SJSA1 (cell line): ENCODE results near the gene ZNF385D. TPM values are rescaled to one million over a fixed set of nuclear protein-coding genes. Genes with fewer than 3 reads are reported as not detected.
"Not testable (repeated sequence)": the region's sequence is repeated elsewhere in the genome, so short reads cannot be mapped to it uniquely, and the experiment has no call there.

ENCODE experiments used
- DNase-seq, 2 experiments: peaks; one replicate each; pipeline ENCODE4 v3.0.0-alpha.2; 2015 to 2020; ENCODE audit warnings: low spot score in 2 of 2, low read depth in 1 of 2
- H3K27ac ChIP-seq: fragments of 250-450 bp; sonication (Bioruptor Pico); 2 replicates; pipeline ENCODE4 v1.5.1; 2020; ENCODE audit warnings: mild to moderate bottlenecking, moderate library complexity
- H3K27me3 ChIP-seq: fragments of 250-450 bp; sonication (Bioruptor Pico); replicated peaks from 2 replicates; pipeline ENCODE4 v1.5.1; 2020; ENCODE audit warnings: mild to moderate bottlenecking, moderate library complexity
- H3K36me3 ChIP-seq: fragments of 250-450 bp; sonication (Bioruptor Pico); 2 replicates; pipeline ENCODE4 v1.5.1; 2020; ENCODE audit warnings: mild to moderate bottlenecking
- H3K4me1 ChIP-seq: fragments of 250-450 bp; sonication (Bioruptor Pico); replicated peaks from 2 replicates; pipeline ENCODE4 v1.6.1; 2021; ENCODE audit warnings: mild to moderate bottlenecking
- H3K4me3 ChIP-seq: fragments of 250-450 bp; sonication (Bioruptor Pico); 2 replicates; pipeline ENCODE4 v1.5.1; 2020; ENCODE audit warnings: mild to moderate bottlenecking
- H3K9me3 ChIP-seq: fragments of 250-450 bp; sonication (Bioruptor Pico); replicated peaks from 2 replicates; pipeline ENCODE4 v1.5.1; 2020; ENCODE audit warnings: mild to moderate bottlenecking
- total RNA-seq: library from RNA; depleted of rRNA; stranded (reverse); fragments of >200 nt; shearing (Covaris generic); gene quantifications from 2 replicates; pipeline ENCODE4 v1.2.3, GENCODE V29; 2014

ZNF385D gene
- total RNA-seq, 1 experiment from 2014 or later: not detected

- DNase-seq, H3K9me3 ChIP-seq, H3K4me1 ChIP-seq, H3K4me3 ChIP-seq, H3K36me3 ChIP-seq, H3K27ac ChIP-seq, H3K27me3 ChIP-seq: not testable (repeated sequence)
These were observed 264.7 kb downstream of the ZNF385D start for GRCh38 chr3:21486024-21486935.

- Histone ChIP-seq H3K4me3 (no peak overlapping the region), H3K27ac (no peak overlapping the region), H3K36me3 (no peaks in the 10 kb centered on the region), H3K27me3 (no peaks in the 10 kb centered on the region), H3K9me3 (no peaks in the 10 kb centered on the region), H3K4me1 (no peaks in the 10 kb centered on the region)
- DNase-seq: no peak
These were observed 266.2 kb downstream of the ZNF385D start for GRCh38 chr3:21484828-21485144.

GRCh38 chr3:21484057-21484827, 266.8 kb downstream of the ZNF385D start:
- H3K27me3 ChIP-seq: no peaks in the 10 kb centered on the region
- no peak overlapping the region for H3K4me3 ChIP-seq
- H3K9me3 ChIP-seq: no peaks in the 10 kb centered on the region
- DNase-seq: no peak
- H3K4me1 ChIP-seq: no peaks in the 10 kb centered on the region
- no peaks in the 10 kb centered on the region for H3K36me3 ChIP-seq
- no peak overlapping the region for H3K27ac ChIP-seq

GRCh38 chr3:21481991-21482390, 269.0 kb downstream of the ZNF385D start:
- Histone ChIP-seq H3K4me1 (no peaks in the 10 kb centered on the region), H3K36me3 (no peaks in the 10 kb centered on the region), H3K27ac (no peak overlapping the region), H3K4me3 (no peak overlapping the region), H3K9me3 (no peaks in the 10 kb centered on the region), H3K27me3 (no peaks in the 10 kb centered on the region)
- no peak for DNase-seq

GRCh38 chr3:21477541-21478288, 273.3 kb downstream of the ZNF385D start:
- Histone ChIP-seq H3K36me3 (no peaks in the 10 kb centered on the region), H3K27ac (no peak overlapping the region), H3K4me3 (no peak overlapping the region), H3K9me3 (0 out of 2 replicates have a peak, but pooled peaks cover 2% of the 10 kb centered on the region), H3K27me3 (no peaks in the 10 kb centered on the region), H3K4me1 (no peaks in the 10 kb centered on the region)
- no peak for DNase-seq

GRCh38 chr3:21466476-21466875, 284.5 kb downstream of the ZNF385D start:
- Histone ChIP-seq H3K4me1 (no peaks in the 10 kb centered on the region), H3K27me3 (no peaks in the 10 kb centered on the region), H3K27ac (no peak overlapping the region), H3K4me3 (no peak overlapping the region), H3K36me3 (no peaks in the 10 kb centered on the region), H3K9me3 (no peaks in the 10 kb centered on the region)
- no peak for DNase-seq

GRCh38 chr3:21464746-21465145, 286.3 kb downstream of the ZNF385D start:
- H3K9me3 ChIP-seq: no peaks in the 10 kb centered on the region
- no peaks in the 10 kb centered on the region for H3K36me3 ChIP-seq
- no peak for DNase-seq

GRCh38 chr3:21463319-21463718, 287.7 kb downstream of the ZNF385D start:
- no peaks in the 10 kb centered on the region for H3K9me3 ChIP-seq
- no peaks in the 10 kb centered on the region for H3K36me3 ChIP-seq
- no peak overlapping the region for H3K27ac ChIP-seq
- H3K4me1 ChIP-seq: no peaks in the 10 kb centered on the region
- DNase-seq: no peak
- no peaks in the 10 kb centered on the region for H3K27me3 ChIP-seq
- no peak overlapping the region for H3K4me3 ChIP-seq

More at GRCh38 chr3:21464746-21465145, 286.3 kb downstream of the ZNF385D start:
- H3K27me3 ChIP-seq: no peaks in the 10 kb centered on the region
- H3K27ac ChIP-seq: no peak overlapping the region
- no peaks in the 10 kb centered on the region for H3K4me1 ChIP-seq
- H3K4me3 ChIP-seq: no peak overlapping the region

- no peaks in the 10 kb centered on the region for H3K9me3 ChIP-seq
- no peak for DNase-seq
- no peak overlapping the region for H3K27ac ChIP-seq
- H3K27me3 ChIP-seq: no peaks in the 10 kb centered on the region
- H3K4me1 ChIP-seq: no peaks in the 10 kb centered on the region
- H3K36me3 ChIP-seq: no peaks in the 10 kb centered on the region
- no peak overlapping the region for H3K4me3 ChIP-seq
These were observed 288.9 kb downstream of the ZNF385D start for GRCh38 chr3:21462141-21462540.

- H3K27ac ChIP-seq: no peak overlapping the region
- no peaks in the 10 kb centered on the region for H3K36me3 ChIP-seq
- H3K27me3 ChIP-seq: no peaks in the 10 kb centered on the region
- H3K4me3 ChIP-seq: no peak overlapping the region
- H3K9me3 ChIP-seq: no peaks in the 10 kb centered on the region
- no peak for DNase-seq
- H3K4me1 ChIP-seq: no peaks in the 10 kb centered on the region
These were observed 293.9 kb downstream of the ZNF385D start for GRCh38 chr3:21457084-21457483.

GRCh38 chr3:21449738-21450137, 301.3 kb downstream of the ZNF385D start:
- no peak for DNase-seq
- H3K4me3 ChIP-seq: no peak overlapping the region
- no peaks in the 10 kb centered on the region for H3K9me3 ChIP-seq

GRCh38 chr3:21447476-21448151, 303.4 kb downstream of the ZNF385D start:
- Histone ChIP-seq H3K4me3 (no peak overlapping the region), H3K27ac (no peak overlapping the region), H3K27me3 (no peaks in the 10 kb centered on the region), H3K4me1 (no peaks in the 10 kb centered on the region), H3K9me3 (no peaks in the 10 kb centered on the region), H3K36me3 (no peaks in the 10 kb centered on the region)
- DNase-seq: no peak

More at GRCh38 chr3:21449738-21450137, 301.3 kb downstream of the ZNF385D start:
- Histone ChIP-seq H3K36me3 (no peaks in the 10 kb centered on the region), H3K4me1 (no peaks in the 10 kb centered on the region), H3K27me3 (no peaks in the 10 kb centered on the region), H3K27ac (no peak overlapping the region)

- no peaks in the 10 kb centered on the region for H3K9me3 ChIP-seq
- no peaks in the 10 kb centered on the region for H3K27me3 ChIP-seq
- no peaks in the 10 kb centered on the region for H3K36me3 ChIP-seq
- no peak for DNase-seq
- H3K27ac ChIP-seq: no peak overlapping the region
- no peaks in the 10 kb centered on the region for H3K4me1 ChIP-seq
- no peak overlapping the region for H3K4me3 ChIP-seq
These were observed 304.0 kb downstream of the ZNF385D start for GRCh38 chr3:21446945-21447475.
